Endothelial cell of hepatic sinusoid (primary cell): Measurements from ENCODE around the gene RHEX.

Experiments used
- in situ Hi-C: cut with HindIII; loops from 2 replicates; pipeline ENCODE4 v1.10.0; 2017; ENCODE audit warnings: low sequenced_read_pairs

Gene RHEX

DNA sequence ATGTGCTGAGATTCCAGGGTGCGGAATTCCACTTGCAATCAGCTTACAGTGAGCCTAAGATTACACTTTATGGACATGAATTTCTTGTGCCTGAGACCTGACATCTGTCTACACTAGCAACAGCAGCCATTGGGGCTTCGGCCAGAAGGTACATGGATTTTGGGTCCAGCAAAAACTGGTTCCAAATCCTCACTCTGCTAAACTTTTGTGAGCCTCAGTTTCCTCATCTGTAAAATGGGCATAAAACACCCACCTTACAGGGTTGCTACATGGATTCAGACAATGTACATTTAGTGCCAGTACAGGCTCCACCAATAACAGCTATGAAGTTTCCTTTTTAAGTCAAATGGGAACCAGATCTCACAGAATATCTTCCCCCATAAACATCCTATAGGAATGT lies 30.8 kb downstream of the RHEX start:
- in situ Hi-C loops, result no loop called here

DNA sequence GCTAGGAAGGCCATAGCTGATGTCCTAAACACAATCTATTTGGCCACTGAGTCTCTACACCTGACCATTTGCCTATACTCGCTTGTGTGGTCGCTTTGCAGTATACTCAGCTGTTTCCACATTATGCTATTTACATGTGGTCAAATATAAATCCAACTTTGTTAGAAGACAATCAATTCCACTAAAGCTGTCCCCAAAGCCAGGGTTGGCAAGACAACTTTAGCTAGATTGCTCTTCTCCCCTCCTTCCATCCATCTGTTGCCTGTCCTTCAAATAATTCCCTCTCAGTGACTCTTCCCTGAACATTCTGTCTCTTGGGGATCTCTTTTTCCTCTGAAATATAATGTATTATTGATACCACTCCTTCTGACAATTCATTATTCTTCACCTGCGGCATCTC lies 34.1 kb downstream of the RHEX start:
- in situ Hi-C loops, result no loop called here

DNA sequence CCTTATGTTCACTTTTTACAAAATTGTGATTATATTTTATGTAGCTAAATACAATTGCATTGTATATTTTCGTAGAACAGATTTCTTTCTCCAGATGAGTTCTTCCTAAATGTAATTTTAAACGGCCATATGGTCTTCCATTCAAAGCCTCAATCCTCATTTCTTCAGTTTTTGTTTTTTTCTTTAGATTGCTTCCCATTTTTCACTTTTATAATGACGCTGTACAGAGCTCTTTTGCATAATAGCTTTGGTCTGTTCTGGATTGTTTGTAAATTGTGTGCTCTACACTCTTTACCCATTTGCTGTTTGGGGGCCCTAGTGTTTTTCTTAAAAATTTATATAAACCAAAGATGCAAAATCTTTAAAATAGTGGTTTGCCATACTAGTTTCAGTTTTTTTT lies 36.4 kb downstream of the RHEX start:
- in situ Hi-C loops, result no loop called here

DNA sequence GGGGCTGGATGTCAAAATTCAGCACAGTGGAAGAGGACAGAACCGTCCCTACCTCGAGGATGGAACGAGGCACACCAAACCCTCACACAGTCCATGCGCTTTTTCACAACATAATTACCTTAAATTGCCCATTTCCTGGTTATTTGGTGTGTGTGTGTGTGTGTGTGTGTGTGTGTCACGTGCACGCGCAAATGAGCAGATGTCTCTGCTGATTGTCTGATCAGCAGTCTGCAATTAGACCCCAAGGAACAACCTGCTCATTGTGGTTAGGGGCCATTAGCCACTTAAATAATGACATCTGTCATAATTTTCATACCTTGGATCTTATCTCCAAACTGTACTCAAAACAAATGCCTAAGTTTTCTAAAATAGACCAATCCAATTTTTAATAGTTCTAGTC lies 41.1 kb downstream of the RHEX start:
- in situ Hi-C loops, result no loop called here

DNA sequence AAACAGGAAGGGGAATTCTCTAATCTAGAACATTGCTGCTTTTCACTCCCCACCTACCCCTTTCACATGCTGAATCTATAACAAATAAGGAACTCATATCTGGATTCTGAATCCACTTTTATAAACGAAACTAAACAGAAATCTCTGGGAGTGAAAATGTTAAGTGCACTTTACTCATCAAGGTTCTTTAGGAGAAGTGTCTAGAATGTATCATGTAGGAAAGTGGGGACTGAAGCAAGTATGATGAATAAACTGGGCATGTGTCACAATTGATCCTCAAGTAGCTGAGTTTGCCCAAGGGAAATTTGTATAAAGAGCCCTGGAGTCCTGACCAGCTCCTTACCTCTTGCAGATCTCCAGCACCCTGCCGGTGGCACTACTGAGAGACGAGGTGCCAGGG lies 44.4 kb downstream of the RHEX start:
- in situ Hi-C loops, result no loop called here

DNA sequence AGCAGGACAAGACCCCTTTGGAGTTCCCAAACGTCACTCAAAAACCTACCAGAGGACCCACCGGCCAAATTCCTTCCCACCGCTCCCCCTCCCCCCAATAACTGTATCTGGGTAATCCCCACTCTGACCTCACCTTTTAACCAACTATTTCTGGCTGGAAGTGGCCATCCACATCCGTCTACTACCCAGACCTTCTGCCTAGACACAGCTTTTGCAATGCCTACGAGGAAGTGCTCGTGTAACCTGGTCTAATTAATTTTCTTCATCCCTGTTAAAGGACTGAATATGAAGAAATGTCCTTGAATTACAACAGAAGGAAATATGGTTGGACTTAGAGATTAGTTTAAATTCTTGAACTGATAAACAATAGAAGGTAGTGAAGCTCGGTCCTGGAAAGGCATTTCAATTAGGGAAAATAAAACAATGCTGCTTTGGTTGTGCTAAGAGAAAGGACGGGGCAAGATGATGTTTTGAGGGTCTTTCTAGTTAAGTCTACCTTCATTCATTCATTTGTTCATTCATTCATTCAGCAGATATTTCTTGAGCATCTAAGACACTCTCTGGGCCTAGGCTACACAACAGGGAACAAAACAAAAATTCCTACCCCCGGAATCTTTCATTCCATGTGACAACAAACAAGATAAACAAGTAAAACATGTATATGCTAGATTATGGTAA lies 45.4 kb downstream of the RHEX start:
- in situ Hi-C loops, result no loop called here

DNA sequence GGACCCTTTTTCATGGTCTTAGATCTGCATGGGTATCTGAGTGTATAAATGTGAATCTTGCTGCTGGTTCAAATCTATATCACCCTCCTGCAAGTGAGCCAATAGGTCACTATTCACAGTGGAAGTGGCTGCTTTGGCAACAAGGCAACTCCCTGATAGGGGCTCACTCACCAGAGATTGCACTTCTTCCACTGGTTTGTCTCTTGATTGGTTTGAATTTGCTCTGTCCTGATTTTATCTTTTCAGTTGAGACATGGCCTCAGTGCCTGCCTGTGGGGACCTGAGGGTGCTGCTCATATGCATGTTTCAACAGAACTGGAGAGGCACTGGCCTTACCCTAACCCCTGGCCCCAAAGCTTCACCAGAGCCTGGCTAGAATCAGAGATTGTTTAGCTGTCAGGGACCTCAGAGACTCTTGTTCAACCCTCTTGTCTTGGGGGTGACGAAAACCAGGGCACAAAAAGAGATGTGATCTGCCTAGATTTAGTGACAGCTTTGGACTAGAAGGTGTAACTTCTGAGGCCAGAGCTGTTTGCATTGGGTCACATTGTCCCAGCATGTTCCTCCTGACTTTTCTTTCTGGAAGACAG lies 47.3 kb downstream of the RHEX start:
- in situ Hi-C loops, result loop anchor here (5.0 to 25.0 kb wide), 2 partner anchors 68 to 188 kb away; no protein-coding TSS in a partner anchor

DNA sequence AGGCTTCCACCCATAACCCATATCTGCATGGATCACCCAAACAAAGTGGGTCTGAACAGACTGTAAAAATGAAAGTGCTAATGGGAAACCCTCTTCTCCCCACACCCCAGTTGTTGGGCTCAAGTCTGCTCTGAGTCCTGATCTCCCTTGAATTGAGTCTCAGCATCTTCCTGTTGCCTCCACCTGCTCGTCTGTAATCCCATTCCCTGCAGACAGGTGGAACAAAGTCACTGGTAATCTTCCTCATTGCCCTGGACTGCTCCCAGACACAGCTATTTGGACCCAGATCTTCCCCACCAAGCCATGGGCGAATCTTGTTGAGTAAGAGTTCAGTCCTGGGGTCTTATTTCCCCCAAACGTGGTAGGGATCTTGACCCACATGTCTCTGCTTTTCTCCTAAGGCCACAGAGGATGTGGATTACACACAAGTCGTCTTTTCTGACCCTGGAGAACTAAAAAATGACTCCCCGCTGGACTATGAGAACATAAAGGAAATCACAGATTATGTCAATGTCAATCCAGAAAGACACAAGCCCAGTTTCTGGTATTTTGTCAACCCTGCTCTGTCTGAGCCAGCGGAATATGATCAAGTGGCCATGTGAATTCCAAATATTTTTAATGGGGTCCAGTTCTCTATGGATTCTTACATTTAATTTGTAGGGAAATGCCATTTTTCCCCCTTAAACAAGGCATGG lies 48.5 kb downstream of the RHEX start:
- in situ Hi-C loops, result loop anchor here (5.0 to 25.0 kb wide), 2 partner anchors 69 to 189 kb away; no protein-coding TSS in a partner anchor

DNA sequence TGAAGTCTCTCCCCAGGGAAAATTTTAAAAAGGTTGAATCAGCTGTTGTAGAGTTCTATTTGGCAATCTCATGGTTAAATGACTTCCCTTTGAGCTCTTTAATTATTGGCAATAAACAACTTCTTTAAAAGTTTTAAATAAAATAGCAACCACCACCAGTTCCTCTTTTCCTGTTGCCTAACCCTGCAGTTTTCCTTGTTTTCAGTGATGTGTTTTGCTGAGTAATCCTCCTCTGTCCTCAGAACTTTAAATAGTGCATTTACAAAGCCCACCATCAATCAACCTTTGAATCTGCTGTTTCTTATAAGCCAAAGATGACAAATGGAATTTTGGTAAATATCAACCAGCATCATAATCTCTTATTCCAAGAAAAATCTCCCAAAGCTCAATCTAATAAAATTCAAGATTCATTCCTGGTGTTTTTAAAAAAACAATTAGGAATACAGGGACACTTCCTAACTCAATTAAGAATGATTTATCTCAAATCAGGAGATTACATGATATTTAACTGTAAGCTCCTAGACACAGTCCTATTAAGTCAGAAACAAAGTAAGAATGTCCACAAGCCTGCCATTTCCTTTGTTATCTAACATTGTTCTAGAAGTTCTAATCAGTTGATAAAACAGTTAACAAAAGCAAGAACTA lies 49.4 kb downstream of the RHEX start:
- in situ Hi-C loops, result loop anchor here (5.0 to 25.0 kb wide), 2 partner anchors 70 to 190 kb away; no protein-coding TSS in a partner anchor

DNA sequence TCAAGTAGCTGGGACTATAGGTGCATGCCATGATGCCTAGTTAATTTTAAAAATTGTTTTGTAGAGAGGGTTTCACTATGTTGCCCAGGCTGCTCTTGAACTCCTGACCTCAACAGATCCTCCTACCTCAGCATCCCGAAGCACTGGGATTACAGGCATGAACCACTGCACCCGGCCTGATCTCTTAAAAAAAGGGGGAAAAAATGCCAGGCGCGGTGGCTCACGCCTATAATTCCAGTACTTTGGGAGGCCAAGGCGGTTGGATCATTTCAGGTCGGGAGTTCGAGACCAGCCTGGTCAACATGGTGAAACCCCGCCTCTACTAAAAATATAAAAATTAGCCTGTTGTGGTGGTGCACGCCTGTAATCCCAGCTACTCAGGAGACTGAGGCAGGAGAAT lies 51.0 kb downstream of the RHEX start:
- in situ Hi-C loops, result loop anchor here (5.0 to 25.0 kb wide), 2 partner anchors 72 to 192 kb away; no protein-coding TSS in a partner anchor

DNA sequence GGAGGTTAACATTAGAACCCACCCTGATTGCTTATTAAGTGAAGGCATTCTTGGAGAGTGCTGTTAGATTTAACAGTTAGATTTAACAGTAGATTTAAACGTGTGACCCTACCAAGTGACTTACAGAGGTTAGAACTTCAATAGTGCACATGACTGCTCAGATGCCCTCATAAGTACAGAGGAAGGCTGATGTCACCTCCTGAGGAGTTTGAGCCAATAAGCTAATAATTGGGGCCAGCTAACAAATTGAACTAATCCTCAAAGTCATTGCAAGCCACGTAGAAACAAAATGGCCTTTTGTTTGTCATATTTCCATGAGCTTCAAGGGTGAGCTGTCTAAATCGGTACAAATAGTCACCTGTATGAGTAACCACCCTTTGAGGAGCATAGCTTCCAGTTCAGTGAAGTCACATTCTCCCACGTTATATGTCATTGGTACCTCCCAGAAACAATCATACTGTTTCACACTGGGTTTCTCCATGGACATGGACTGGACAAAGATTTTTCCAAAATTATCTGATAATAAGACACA lies 52.6 kb downstream of the RHEX start:
- in situ Hi-C loops, result loop anchor here (25.0 kb wide), 1 partner anchor 193 kb away; no protein-coding TSS in a partner anchor

DNA sequence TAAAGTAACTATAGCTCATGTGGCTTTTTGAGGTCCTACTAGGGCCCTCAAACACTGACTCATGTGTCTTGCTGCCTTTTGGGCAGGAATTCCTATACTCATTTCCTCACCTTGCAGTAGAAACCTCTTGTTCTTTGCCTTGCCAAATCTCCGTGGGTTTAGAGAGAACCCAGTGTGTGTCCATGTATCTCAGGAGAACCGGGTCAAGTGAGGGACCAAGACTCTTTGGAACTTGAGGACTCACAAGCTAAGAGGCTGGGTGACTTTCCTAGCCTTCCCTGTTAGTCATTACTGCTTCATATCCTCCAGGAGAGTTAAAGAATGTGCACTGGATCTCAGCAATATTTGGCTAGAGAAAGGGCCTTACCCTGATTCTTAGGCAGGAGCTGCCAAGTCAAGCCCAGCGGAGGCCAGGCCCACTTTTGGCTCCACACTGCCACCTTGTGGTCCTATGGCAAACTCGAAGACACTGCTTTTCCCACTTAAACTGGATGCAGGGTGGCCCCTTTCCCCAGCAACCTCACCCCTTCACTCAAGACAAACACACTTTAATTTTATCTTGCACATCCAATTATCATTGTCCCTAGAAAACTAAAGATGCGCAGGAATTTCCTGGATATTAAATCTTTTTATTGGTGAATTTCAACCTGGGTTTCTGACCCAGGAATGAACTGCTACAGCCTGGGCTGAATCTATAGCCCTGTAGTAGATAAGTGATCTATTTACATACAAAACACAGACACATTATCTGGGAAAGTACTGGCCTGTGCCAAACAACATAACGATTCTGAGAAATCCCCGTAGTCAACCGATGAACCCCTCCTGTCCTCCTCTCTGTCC lies 53.6 kb downstream of the RHEX start:
- in situ Hi-C loops, result loop anchor here (25.0 kb wide), 1 partner anchor 194 kb away; no protein-coding TSS in a partner anchor

DNA sequence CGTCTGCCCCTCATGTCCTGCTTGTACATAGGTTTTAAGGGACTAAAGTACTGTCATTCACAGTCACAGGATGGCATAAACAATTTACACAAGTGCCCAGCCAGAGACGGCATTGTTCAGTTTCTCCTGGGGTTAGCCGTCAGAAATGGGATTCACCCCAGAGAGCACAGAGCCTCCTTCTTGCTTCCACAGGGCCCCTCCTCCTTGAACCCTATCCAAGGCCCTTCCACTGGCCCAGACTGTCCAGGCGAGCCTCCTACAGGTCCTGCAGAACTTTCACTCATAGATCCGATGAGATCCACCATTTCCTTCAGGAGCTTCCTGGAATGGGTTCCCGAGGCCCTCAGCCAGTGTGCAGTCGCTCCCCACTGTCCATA lies 54.2 kb downstream of the RHEX start:
- in situ Hi-C loops, result loop anchor here (25.0 kb wide), 1 partner anchor 195 kb away; no protein-coding TSS in a partner anchor

DNA sequence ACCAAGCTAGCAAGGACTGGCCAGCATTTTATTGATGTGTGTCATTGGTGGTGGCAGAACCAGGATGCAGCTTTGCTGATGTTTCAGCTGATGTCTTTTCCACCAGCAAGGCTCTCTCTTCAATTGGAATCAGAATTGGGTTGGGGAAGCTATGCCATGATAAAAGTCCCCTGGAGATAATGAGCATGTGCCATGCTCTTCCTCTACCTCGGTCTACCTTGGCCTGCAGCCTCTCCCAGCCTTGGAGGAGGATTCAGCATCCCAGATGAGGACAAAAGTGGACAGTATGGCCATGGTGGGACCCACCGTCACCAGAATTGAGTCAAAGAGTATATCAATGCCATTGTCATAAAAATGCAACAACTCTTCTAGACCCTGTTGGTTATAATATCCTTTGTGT lies 55.7 kb downstream of the RHEX start:
- in situ Hi-C loops, result loop anchor here (25.0 kb wide), 1 partner anchor 196 kb away; no protein-coding TSS in a partner anchor

DNA sequence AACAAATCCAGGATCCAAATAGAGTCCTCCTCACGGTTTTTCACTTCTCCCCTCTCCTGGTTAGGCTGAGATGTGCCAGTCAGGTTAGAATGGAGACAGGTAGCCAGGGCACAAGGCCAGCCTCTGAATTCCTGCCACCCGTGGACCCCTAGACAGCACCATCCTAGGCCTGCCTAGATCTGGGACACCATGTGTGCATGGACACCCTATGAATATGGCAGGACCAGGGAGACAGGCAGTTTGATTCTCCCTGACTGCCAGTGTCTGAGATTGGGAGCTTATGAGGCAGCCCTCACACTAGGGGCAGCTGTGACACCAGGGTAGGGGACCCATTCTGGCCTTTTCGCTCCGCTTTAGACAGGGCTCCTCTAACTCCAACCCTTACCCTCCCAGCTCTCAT lies 56.7 kb downstream of the RHEX start:
- in situ Hi-C loops, result loop anchor here (5.0 to 25.0 kb wide), 2 partner anchors 132 to 197 kb away; no protein-coding TSS in a partner anchor

DNA sequence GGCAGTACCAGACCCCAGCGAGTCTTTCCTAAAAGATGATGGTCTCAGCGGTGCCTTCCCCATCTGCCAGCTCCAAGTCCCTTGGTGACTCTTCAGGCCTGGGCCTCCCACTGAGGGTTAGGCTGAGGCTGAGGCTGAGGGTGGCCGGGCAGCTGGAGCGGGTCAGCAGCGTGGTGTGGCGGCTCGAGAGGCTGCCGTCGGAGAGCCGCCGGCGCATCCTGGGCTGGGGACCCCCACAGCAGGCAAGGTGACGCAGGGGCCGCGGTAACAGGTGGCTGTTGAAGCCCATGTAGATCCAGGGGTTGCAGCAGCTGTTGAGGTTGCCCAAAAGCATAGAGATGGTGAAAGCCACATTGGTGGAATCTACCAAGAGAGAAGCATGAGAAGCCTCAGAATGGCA lies 57.2 kb downstream of the RHEX start:
- in situ Hi-C loops, result loop anchor here (5.0 to 25.0 kb wide), 2 partner anchors 133 to 198 kb away; no protein-coding TSS in a partner anchor

DNA sequence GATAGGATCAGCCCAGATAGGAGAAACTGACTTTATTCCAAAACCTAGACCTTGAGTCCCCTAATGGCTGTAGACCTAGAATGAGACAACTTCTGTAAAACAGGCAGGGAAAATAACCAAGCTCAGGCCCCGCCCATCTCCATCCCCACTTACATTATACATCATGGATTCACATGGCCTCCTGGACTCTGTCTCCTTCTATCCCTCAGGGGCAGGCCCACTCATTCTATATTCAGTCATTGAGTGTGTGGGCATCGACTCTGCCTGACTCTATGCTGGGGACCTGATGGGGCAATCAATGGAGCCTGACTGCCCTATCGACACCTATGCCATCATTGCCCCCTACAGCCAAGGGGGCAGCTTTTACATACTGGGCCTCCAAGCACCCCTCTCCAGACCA lies 57.8 kb downstream of the RHEX start:
- in situ Hi-C loops, result loop anchor here (5.0 to 25.0 kb wide), 2 partner anchors 134 to 199 kb away; no protein-coding TSS in a partner anchor

DNA sequence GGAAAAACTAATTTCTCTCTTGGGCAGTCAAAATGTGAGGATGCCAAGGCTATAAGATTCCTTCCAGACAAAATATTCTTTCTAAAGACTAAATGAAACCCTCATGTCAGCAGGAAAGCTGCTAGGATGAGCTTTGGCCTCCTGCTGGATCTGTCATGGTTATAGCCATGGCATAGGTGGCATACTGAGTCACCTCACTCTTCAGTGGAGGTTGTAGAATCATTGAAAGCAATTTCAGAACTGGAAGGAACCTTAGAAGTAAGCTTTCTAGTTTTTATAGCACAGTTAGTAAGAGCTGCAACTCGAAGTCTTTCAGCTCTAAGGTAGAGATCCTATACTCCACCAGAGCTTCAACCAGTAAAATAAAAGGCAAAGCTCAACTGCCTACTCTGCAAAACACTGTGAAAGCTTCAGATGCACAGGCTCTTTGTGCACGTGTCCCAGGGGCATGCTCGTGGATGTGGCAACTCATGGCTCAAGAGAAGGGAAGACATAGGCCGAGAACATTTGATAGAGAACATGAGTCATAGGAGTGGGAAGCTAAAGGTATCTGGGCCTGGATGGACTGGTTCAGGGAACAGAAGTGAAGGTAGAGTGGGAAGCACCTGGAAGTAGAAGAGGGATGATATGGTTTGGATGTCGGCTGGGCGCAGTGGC lies 58.4 kb downstream of the RHEX start:
- in situ Hi-C loops, result loop anchor here (5.0 to 25.0 kb wide), 2 partner anchors 134 to 199 kb away; no protein-coding TSS in a partner anchor
